HG03342 (cell line): Measurements from ENCODE around the gene VPS18.
A peak's percentile ranks its signal among the peaks of the same experiment; 100 is the strongest.

Experiments
- ATAC-seq: cut with Tn5 transposase; IDR thresholded peaks from one replicate; pipeline ENCODE4 v1.9.1; 2021; ENCODE audit warnings: mild to moderate bottlenecking, moderate library complexity; ENCODE audit not compliant: unreplicated experiment

VPS18 gene

DNA sequence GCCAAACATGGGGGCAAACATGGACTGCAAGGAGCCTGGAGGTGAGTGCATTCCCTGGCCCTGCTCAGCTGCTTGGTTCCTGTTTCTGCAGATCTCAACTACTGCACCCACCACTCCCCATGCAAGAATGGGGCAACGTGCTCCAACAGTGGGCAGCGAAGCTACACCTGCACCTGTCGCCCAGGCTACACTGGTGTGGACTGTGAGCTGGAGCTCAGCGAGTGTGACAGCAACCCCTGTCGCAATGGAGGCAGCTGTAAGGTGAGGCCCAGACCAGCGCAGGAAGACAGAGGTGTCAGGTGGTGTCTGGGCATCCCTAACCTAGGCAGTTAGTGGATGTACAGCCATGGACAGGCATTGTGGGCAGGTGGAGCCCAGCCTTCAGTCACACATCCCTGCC, 40.2 kb downstream of the VPS18 start:
- ATAC-seq, result no peak

DNA sequence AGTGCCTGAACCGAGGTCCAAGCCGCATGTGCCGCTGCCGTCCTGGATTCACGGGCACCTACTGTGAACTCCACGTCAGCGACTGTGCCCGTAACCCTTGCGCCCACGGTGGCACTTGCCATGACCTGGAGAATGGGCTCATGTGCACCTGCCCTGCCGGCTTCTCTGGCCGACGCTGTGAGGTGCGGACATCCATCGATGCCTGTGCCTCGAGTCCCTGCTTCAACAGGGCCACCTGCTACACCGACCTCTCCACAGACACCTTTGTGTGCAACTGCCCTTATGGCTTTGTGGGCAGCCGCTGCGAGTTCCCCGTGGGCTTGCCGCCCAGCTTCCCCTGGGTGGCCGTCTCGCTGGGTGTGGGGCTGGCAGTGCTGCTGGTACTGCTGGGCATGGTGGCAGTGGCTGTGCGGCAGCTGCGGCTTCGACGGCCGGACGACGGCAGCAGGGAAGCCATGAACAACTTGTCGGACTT, 42.0 kb downstream of the VPS18 start:
- ATAC-seq, result no peak

DNA sequence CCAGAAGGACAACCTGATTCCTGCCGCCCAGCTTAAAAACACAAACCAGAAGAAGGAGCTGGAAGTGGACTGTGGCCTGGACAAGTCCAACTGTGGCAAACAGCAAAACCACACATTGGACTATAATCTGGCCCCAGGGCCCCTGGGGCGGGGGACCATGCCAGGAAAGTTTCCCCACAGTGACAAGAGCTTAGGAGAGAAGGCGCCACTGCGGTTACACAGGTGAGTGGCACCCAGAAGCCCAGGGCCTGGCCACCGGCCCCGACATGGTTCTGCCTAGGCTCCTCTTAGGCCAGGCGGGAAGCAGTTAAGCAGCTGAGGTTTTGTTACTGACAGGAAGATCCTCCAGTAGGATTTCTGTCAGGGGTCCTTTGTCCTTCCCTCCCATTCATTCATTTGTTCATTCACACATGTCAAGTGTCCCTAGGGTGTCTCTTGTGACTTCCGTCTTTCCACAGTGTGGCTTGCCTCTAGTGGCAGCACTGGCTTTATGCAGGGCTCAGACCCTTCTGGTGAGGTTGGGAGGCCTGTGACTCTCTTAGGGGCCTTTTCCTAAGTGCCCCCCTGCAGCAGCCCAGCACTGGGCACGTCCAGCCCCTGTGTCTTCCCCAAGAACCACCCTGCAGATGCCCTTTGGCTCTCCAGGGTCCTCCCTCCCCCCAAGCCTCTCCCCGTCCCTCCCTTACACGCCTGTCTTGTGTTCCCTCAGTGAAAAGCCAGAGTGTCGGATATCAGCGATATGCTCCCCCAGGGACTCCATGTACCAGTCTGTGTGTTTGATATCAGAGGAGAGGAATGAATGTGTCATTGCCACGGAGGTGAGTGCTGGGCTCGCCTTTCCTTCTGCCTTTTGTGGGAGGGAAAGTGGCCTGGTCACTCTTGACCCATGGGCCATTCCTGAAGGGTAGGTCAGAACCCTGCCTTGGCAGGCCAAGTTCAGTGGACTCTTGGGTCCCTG, 42.7 kb downstream of the VPS18 start:
- no peak for ATAC-seq

- ATAC-seq, result no peak
Measured at GRCh38 chr15:40937762-40938535, 43.7 kb downstream of the VPS18 start.

DNA sequence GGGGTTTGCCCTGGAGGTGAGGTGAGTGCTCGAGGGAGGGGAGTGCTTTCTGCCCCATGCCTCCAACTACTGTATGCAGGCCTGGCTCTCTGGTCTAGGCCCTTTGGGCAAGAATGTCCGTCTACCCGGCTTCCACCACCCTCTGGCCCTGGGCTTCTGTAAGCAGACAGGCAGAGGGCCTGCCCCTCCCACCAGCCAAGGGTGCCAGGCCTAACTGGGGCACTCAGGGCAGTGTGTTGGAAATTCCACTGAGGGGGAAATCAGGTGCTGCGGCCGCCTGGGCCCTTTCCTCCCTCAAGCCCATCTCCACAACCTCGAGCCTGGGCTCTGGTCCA, 44.3 kb downstream of the VPS18 start:
- ATAC-seq, result no peak

DNA sequence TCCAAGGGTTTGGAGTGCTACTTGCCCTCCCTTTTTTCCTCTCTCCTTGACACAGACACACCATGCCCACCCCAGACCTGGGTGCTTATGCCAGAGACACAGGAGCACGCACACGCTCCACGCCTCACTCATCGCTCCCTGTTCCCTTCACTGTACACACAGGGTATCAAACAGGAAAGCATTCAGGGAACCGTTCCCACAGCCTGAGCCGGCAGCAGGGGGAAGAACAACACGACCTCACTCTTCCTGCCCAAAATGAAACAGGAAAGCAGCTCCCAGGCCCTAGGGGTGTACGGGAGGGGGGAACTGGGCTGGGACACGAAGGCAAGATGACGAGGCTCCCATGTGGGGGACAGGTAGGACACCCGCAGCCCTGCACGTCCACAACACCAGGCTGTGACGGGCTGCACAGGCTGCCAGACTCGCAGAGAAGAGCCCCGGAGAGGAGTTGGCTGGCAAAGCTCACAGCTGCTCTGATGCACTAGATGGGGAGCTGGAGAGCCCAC, 46.1 kb downstream of the VPS18 start:
- no peak for ATAC-seq

- no peak for ATAC-seq
Measured at GRCh38 chr15:40941068-40941527, 46.8 kb downstream of the VPS18 start.

- peak; percentile 63 for ATAC-seq
Measured at GRCh38 chr15:40941528-40942336, 47.5 kb downstream of the VPS18 start.

DNA sequence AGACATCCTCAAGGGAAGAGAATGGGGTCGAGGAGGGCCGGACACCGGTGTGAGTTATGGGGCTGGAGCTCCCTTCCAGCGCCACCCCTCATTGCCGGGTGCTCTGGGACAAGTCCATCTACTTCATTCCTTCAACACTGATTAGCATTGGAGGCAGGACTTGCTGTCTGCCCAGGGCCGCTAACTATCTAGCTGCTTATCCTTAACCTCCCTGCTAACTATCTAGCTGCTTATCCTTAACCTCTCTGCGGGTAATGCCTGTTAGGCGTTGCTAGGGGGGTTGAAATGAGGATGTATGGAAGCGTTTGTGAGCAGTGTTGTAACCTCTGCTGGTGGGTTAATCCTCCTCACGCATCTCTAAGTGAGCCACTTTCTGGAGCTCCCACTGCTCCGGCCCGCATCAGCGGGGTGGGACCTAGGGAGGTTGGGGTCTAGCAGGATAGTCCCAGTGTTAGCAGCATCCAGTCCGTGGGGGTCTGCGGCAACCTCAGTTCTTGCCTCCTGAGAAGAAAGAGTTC, 48.1 kb downstream of the VPS18 start:
- no peak for ATAC-seq

DNA sequence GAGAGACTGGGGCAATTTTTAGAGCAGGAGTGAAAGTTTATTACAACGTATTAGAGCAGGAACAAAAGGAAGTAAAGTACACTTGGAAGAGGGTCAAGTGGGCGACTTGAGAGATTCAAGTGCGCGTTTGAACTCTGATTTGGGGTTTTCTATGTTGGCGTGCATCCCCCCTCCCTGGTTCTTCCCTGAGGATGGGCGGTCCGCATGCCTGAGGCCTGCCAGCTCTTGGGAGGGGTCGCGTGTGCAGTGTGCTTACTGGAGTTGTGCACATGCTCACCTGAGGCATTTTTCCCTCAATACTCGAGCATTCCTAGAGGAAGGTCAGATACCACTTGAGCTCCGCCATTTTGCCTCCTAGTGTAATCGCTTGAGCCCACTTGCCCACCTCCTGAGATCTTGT, 48.6 kb downstream of the VPS18 start:
- ATAC-seq, result no peak

DNA sequence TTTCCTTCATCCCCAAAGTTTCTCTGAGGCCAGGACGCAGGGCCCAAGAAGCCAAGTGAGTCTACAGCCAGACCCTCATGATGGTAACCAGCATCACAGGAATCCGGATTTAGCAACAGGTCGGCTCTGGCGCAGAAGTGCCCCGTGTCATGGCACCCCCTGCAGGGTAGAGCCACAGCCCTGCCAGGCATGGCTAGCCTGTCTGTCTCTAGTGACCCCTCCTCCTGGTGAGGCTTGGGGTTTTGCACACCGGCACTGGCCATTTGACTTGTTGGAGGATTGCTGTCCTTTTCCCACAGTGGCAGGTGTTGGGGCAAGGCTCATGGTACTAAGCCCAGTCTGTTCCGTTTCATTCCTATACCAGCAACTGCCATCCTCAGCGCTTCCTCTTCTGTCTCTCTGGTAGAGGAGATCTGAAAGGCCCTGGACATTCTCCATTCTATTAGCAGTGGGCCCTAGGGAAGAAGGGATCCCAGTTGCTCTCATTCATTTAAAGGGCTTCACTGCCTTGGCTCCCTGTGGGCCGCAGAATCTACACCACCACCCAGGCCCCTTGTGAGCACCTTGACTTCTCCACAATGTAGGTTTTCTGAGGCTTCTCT, 49.6 kb downstream of the VPS18 start:
- ATAC-seq, result no peak

- no peak for ATAC-seq
Measured at GRCh38 chr15:40944510-40945296, 50.5 kb downstream of the VPS18 start.

- ATAC-seq, result no peak
Measured at GRCh38 chr15:40948706-40949473, 54.6 kb downstream of the VPS18 start.

- no peak for ATAC-seq
Measured at GRCh38 chr15:40949756-40950207, 55.5 kb downstream of the VPS18 start.

DNA sequence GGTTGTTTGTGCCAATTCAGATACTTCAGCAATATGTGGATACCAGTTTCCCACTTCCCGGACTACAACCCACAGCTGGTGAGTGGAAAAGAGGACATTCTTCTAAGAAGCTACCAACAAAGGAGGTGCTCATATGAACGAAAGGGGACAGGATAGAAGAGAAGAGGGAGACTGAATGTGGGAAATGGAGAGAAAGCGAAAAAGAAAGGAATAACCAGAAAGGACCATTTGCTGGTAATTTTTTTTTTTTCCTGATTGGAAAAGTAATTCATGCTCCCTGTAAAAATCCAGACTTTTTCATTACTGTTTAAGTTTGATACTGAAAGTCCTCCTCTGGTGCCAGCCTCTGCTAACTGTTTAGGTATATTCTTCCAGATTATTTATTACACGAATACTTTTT, 57.5 kb downstream of the VPS18 start:
- no peak for ATAC-seq

- no peak for ATAC-seq
Measured at GRCh38 chr15:40952301-40952900, 58.2 kb downstream of the VPS18 start.

DNA sequence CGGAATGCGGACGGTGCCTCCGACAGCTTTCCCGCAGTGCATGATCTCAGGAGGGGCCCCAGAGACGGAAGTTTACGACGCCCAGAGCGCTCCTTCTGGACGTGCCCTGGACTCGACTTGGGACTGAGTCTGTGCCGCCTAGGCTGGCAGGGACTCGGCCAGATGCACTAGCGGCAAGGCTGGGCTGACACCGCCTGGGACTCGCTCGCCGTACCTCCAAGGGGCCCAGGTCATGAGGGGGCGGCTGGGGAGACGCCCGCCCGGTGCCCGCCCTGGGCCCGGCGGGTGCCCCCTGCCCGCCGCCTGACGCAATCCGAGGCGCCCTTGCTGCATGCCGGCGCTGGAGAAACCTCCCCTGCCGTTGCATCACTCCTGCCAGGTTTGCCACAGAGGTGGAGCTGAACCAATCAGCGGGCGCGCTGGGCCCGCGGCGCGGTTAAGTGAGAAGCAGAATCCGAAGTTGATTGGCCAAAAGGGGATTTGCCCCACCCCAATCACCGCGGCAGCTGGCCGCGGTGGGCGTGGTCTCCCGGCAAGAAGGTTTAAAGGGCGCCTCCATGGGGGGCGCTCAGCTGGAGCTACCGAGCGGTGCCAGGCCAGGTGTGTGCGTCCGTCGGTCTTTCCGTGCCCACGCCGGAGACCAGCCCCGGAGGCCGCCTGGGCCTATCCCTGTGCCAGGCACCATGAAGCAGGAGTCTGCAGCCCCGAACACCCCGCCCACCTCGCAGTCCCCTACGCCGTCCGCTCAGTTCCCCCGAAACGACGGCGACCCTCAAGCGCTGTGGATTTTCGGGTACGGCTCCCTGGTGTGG, 58.9 kb downstream of the VPS18 start, which contains the start of gene CHAC1:
Gene CHAC1 (plus strand): TSS at position 571 of the 812 bp plus-strand sequence. CDS start 113 bp downstream, at position 684.
- peak; percentile 90 for ATAC-seq
